GM20000 (cell line): ENCODE results near the gene DAP.

ENCODE experiments used
- DNase-seq: peaks from one replicate; pipeline ENCODE4 v3.0.0; 2012; ENCODE audit warnings: low spot score
- CTCF ChIP-seq: IDR thresholded peaks from 2 replicates; pipeline ENCODE4 v1.5.1; 2012; ENCODE audit warnings: mild to moderate bottlenecking, control low read depth; ENCODE audit errors: extremely low read depth, missing control alignments

The DAP gene

GRCh38 chr5:10660720-10661387 is 100.2 kb downstream of the DAP start:
- no peak for DNase-seq
- TF ChIP-seq CTCF = no peak

DNA sequence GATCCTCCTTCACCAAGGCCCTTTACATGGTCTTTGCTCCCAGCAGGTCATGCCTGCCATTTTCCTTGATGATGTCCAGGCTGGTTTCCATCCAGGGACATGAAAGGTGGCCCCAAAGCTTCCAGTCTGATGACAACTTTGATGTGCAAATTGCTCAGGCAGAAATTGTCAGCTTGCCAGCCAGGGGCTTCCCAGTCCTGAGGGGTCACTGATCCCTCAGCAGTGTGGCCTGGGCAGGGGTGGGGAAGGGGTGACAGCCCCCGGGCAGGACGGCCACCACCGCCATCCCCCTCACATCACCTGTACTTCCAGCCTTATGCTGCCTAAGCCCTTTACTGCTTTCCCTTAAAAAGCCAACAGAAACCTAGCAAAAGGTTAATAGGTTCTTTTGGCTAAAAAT is 100.9 kb downstream of the DAP start:
- no peak for TF ChIP-seq CTCF
- DNase-seq = no peak

- DNase-seq = no peak
- TF ChIP-seq CTCF = no peak
Observed at GRCh38 chr5:10658265-10658664, 102.8 kb downstream of the DAP start.

DNA sequence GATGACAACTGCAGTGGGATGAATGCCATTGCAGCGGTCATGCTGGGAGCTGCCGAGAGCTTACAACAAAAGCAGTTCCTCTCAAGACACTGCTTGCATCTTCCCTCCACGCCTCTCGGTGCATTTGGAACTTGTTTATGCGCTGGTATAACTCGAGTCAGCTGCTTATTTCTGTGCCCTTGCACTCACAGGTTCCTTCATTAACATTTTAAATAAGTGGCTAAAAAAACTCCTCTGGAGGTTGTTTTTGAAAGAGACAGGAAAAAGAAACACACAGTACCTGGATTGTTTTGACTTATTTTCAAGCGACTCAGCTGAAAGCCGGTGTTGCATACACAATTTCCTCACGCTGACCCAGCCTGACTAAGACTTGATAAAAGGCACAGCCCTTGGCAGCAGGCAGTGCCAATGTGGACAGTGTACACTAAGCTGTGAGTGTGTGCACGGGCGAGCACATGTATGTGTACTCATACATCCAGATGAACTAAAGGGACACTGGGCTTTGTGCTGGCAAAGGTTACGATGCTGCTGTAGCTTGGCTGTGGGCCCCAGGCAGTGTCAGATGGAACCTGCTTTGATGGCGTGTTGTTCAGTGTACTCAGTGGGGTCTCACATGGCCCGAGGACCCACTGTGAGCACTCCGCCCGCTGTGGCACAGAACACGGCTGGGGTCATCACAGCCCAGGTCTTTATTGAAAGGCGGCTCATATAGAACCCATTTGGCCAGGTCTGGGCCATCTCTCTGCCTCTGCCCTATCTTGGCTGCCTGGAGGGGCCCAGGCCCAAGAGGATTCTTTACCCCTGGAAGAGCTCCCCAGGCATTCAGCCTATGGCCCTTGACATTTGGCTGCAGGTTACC is 104.8 kb downstream of the DAP start:
- DNase-seq = no peak
- TF ChIP-seq CTCF = no peak

- no peak for TF ChIP-seq CTCF
- DNase-seq = no peak
Observed at GRCh38 chr5:10655161-10655971, 105.7 kb downstream of the DAP start.

GRCh38 chr5:10654566-10654965 is 106.5 kb downstream of the DAP start:
- no peak for DNase-seq
- no peak for TF ChIP-seq CTCF

- no peak for TF ChIP-seq CTCF
- DNase-seq = no peak
Observed at GRCh38 chr5:10653751-10654400, 107.2 kb downstream of the DAP start.
